Fibroblast of the aortic adventitia (primary cell): ENCODE measurements around the gene ZBTB7A. TPM values are rescaled to one million over a fixed set of nuclear protein-coding genes. Genes with fewer than 3 reads are reported as not detected.
A peak's percentile ranks its signal among the peaks of the same experiment; 100 is the strongest.

Experiments used
- DNase-seq: peaks from one replicate; pipeline ENCODE4 v3.0.0-alpha.2; 2010; ENCODE audit warnings: low read depth
- H3K4me3 ChIP-seq: 2 replicates; pipeline ENCODE4 v1.5.1; 2011; ENCODE audit warnings: low read depth, mild to moderate bottlenecking, control low read depth, low read length, moderate library complexity
- total RNA-seq: library from RNA; depleted of rRNA; stranded (reverse); fragments of >200 nt; gene quantifications from 2 replicates; pipeline ENCODE4 v1.2.3, GENCODE V29; 2012; ENCODE audit warnings: low replicate concordance
- TF ChIP-seq, protein P1 (sequence below): IDR thresholded peaks from 2 replicates; pipeline ENCODE4 v1.5.1; 2011; ENCODE audit warnings: mild to moderate bottlenecking, low read length, control low read depth, inconsistent platforms; ENCODE audit not compliant: insufficient read depth

Gene ZBTB7A
- total RNA-seq, 1 donor, result 31.6 TPM

DNA sequence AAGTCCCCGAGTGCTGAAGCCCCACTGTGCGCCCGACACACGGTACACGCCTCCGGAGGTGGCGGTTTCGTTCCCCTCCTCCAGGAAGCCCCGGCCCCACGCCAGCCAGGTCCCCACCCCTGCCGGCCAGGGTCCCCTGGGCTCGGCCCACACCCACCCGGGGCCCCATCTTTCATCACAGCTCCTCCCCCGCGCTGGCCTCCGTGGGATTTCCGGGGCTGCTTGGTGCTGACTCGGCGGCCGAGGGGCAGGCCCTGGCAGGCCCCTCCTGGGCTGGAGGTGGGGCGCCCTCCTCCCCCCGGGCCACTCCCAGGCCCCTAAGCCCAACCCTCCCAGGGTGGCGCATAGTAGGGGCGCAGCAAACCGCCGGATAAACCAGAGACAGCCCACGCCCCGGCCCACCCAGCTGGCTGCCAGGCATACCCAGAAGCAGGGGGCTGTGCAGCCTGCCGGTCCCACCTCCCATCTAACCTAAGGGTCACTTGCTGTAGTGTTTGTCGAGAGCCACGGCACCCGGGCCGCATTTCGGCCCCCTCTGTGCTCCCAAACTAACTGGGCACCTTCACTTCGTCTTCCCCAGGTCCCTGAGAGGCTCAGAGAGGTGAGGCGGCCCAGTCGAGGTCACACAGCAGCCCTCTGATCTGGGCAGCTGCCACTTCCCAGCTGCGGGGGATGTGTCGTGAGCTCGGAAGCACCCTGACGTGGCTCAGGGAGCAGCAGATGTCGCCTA is 6.6 kb downstream of the ZBTB7A start:
- peak overlapping the region; percentile 57 for H3K4me3 ChIP-seq
- DNase-seq, result peak; percentile 59
- TF ChIP-seq, protein P1, sequence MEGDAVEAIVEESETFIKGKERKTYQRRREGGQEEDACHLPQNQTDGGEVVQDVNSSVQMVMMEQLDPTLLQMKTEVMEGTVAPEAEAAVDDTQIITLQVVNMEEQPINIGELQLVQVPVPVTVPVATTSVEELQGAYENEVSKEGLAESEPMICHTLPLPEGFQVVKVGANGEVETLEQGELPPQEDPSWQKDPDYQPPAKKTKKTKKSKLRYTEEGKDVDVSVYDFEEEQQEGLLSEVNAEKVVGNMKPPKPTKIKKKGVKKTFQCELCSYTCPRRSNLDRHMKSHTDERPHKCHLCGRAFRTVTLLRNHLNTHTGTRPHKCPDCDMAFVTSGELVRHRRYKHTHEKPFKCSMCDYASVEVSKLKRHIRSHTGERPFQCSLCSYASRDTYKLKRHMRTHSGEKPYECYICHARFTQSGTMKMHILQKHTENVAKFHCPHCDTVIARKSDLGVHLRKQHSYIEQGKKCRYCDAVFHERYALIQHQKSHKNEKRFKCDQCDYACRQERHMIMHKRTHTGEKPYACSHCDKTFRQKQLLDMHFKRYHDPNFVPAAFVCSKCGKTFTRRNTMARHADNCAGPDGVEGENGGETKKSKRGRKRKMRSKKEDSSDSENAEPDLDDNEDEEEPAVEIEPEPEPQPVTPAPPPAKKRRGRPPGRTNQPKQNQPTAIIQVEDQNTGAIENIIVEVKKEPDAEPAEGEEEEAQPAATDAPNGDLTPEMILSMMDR, result no peak

DNA sequence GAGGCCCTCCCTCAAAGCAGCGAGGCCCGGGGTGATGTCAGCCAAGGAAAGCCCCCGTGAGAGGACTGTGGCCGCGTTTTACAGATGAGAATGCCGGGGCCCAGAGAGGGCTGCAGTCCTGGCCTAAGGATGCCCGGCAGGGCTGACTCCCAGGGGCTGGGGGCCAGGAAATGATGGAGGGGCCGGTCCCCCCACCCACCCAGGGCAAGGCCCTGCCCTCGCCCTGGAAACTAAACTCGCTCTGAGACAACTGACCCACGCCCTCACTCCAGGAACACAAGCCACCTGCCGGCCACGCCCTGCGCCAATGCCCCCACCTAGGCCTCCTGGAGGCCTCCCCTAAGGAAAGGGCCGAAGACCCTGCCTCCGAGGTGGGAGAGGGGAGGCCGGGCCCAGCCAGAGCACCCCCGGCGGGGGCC is 7.2 kb downstream of the ZBTB7A start:
- TF ChIP-seq, protein P1, result no peak
- H3K4me3 ChIP-seq, result peak overlapping the region; percentile 57
- no peak for DNase-seq

DNA sequence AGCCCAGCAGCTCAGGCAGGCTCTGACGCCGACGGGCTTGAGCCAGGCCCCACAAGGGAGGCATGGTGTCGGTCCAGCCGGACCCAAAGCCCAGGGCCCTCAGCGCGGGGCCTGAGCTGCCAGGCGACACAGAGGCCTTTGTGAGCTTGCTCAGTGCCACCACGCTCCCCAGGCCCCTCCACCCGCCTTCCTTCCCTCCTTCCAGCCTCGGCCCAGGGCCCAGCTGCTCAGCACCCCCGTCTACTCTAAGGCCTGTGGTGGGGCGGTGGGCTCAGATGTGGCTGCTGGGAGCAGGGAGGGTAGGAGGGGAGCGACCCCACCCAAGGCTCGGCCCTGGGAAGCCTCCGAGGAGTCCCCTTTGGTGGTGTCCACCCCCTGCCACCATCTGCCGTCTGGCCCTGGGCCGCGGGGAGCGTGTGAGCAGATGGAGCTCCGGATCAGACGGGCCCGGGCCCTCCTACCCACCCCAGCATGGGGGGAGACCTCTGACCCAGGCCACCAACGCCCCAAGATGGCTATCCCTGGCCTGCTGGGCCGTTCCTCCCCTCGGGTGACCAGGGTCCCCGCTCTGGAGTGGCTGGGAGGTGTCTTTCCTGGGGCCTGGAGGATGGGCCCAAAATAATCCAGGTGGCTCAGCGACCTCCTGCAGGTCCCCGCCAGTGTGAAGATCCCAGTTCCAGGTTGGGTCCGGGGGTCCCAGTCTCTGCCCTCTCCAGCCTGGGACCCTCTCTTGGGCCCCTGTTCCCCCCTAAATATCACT is 7.8 kb downstream of the ZBTB7A start:
- TF ChIP-seq, protein P1, result no peak
- peak overlapping the region; percentile 57 for H3K4me3 ChIP-seq
- DNase-seq, result no peak

DNA sequence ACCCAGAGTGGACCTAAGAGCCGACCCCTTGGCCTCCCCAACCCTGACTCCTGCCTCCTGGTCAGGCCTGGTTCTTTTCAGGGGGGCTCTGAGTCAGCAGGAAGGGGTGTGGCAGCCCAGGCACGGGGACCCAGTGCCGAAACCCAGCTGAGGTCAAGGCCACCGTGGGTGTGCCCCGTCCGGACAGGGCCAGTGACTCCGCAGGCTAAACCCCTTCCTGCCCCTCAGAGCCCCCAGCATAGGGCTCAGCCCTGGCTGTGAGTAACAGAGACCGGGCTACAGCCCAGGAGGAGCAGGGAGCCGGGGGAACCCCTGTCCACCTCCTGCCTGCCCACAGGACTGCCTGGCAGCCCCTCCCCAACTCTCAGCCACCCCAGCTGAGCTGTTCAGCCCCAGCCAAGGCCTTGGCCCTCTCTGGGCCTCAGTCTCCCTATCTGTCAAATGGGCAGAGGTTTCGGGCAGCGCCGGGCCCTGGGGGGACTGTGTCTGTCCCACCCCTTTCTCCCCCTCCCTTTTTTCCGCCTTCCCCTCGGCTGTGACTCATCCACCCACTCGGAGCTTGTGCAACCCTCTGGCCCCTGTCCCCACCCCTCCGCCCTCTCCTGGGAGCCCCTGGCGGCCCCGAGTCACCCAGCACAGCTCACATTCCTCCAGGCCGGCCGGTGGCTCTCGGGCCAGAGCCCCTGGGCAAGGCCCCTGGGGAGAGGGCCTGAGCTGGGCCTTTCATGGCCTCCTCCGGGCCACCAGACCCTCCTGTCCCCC is 8.6 kb downstream of the ZBTB7A start:
- peak; percentile 90 for DNase-seq
- peak overlapping the region; percentile 57 for H3K4me3 ChIP-seq
- TF ChIP-seq, protein P1, result peak; percentile 41

DNA sequence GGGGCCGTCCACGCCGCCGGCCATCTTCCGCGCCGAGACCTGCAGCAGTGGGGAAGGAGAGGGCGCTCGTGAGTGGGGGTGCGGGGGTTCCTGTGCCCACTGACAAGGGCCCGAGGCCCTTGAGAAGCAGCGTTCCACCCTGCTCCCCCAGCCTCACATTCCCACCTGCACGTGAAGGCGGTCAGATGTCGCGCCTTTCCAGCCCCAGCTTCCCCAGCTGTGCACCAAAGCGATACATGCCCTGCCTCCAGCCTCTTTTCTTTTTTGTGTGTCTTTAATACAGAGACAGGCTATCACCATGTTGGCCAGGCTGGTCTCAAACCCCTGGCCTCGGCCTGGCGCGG is 11.5 kb downstream of the ZBTB7A start:
- no peak for DNase-seq
- TF ChIP-seq, protein P1, result no peak
- no peak overlapping the region for H3K4me3 ChIP-seq

- TF ChIP-seq, protein P1, result no peak
- no peak for DNase-seq
Measured at GRCh38 chr19:4054441-4055208, 12.1 kb downstream of the ZBTB7A start.

More at GRCh38 chr19:4054441-4055208, 12.1 kb downstream of the ZBTB7A start:
- H3K4me3 ChIP-seq, result no peak overlapping the region
